Measurements from ENCODE around the gene KIR3DL1.
"Not testable (repeated sequence)": the region's sequence is repeated elsewhere in the genome, so short reads cannot be mapped to it uniquely, and the experiment has no call there.

KIR3DL1 gene

GRCh38 chr19:54817670-54818536, 1.6 kb downstream of the KIR3DL1 start:
- no peak for DNase-seq

DNA sequence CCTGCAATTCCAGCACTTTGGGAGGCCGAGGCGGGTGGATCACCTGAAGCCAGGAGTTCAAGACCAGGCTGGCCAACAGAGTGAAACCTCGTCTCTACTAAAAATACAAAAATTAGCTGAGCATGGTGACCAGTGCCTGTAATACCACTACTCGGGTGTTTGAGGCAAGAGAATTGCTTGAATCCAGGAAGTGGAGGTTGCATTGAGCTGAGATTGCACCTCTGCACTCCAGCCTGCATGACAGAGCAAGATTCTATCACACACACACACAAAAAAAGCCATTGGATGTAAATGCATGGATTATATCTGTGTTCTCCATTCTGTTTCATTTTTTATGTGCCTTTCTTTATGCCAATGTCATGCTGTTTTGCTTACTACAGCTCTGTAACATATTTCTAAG, 8.1 kb downstream of the KIR3DL1 start:
- DNase-seq: not testable (repeated sequence)

DNA sequence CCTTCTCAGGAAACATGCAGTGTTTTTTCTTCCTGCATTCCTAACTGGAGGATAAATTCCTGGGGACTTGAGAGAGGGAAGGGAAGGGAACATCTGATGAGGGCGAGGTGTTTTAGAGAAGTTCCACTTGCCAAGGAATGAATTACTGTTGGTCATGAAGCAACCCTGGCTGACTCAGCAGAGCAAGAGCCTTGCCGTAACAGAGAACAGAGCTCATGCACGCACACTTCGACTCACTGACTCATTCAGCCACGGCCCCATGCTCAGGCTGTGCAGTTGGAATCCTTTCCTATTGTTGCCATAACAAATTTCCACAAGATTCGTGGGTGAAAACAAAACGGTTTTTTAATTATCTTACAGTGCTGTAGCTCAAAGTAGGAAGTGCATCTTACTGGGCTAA, 9.1 kb downstream of the KIR3DL1 start:
- not testable (repeated sequence) for DNase-seq

GRCh38 chr19:54828064-54828463, 11.8 kb downstream of the KIR3DL1 start:
- DNase-seq: not testable (repeated sequence)

- DNase-seq: not testable (repeated sequence)
Observed at GRCh38 chr19:54832496-54832895, 16.2 kb downstream of the KIR3DL1 start, which contains the start of gene KIR2DS4. KIR2DS4 (plus strand) TSS chr19:54832676.

DNA sequence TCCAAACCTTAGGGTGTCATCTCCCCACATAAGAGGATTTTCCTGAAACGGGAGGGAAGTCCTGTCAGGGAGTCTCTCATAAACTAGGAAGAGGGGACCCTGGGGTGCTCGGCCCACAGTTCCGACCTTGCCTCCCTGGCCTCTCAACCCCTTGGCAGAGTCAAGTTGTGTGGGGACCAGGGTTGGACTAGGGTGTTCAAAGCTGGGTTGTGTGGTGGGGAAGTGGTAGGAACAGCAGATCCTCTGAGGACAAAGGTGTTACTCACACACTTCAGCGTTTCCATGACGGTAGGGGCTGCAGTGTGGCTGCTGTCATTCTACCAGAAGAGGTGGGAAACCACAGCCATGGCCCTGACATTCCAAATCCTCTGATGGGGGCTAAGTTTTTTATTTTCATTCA, 18.9 kb downstream of the KIR3DL1 start:
- DNase-seq: not testable (repeated sequence)

DNA sequence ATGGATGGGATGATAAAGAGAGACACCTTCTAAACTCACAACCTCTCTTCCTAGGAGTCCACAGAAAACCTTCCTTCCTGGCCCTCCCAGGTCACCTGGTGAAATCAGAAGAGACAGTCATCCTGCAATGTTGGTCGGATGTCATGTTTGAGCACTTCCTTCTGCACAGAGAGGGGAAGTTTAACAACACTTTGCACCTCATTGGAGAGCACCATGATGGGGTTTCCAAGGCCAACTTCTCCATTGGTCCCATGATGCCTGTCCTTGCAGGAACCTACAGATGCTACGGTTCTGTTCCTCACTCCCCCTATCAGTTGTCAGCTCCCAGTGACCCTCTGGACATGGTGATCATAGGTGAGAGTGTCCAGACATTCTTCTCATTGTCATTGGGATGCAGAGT, 21.3 kb downstream of the KIR3DL1 start:
- DNase-seq: not testable (repeated sequence)

- not testable (repeated sequence) for DNase-seq
Observed at GRCh38 chr19:54843171-54843570, 26.9 kb downstream of the KIR3DL1 start.

DNA sequence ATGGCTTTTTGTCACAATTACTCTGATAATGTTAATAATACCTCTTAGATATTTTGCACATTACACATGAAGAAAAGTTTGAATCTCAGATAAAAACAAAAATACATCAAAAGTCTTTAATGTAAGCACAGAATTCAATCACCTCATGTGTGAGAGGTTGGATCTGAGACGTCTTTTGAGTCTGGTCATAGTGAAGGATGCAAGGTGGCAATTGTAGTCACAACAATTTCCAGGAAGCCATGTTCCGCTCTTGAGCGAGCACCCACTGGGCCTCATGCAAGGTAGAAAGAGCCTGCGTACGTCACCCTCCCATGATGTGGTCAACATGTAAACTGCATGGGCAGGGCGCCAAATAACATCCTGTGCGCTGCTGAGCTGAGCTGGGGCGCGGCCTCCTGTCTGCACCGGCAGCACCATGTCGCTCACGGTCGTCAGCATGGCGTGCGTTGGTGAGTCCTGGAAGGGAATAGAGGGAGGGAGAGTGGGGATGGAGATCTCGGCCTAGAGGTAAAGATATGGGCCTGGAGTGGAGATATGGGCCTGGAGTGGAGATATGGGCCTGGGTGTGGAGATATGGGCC, 33.9 kb downstream of the KIR3DL1 start, which contains the start of gene KIR3DL2:
KIR3DL2 (plus strand) TSS at position 383 of the 580 bp plus-strand sequence; CDS start at position 416, 33 bp downstream.
- not testable (repeated sequence) for DNase-seq

- DNase-seq: no peak
Observed at GRCh38 chr19:54850930-54851329, 34.7 kb downstream of the KIR3DL1 start.

DNA sequence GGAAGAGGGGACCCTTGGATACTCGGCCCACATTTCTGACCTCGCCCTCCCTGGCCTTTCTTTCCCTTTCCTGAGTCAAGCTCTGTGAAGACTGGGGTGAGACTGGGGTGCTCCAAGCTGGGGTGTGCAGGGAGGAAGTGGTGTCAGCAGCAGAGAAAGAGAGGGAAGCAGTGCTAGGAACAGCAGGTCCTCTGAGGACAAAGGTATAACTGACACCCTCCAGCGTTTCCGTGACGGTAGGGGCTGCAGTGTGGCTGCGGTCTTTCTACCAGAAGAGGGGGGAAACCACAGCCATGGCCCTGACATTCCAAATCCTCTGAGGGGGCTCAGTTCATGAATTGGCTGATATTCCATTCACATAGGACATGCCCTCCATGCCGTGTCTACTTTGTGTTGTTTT, 35.1 kb downstream of the KIR3DL1 start:
- DNase-seq: no peak

- not testable (repeated sequence) for DNase-seq
Observed at GRCh38 chr19:54855241-54855640, 39.0 kb downstream of the KIR3DL1 start.

DNA sequence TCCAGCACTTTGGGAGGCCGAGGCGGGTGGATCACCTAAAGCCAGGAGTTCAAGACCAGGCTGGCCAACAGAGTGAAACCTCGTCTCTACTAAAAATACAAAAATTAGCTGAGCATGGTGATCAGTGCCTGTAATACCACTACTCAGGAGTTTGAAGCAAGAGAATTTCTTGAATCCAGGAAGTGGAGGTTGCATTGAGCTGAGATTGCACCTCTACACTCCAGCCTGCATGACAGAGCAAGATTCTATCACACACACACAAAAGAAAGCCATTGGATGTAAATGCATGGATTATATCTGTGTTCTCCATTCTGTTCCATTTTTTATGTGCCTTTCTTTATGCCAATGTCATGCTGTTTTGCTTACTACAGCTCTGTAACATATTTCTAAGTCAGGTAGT, 42.2 kb downstream of the KIR3DL1 start:
- DNase-seq: not testable (repeated sequence)

DNA sequence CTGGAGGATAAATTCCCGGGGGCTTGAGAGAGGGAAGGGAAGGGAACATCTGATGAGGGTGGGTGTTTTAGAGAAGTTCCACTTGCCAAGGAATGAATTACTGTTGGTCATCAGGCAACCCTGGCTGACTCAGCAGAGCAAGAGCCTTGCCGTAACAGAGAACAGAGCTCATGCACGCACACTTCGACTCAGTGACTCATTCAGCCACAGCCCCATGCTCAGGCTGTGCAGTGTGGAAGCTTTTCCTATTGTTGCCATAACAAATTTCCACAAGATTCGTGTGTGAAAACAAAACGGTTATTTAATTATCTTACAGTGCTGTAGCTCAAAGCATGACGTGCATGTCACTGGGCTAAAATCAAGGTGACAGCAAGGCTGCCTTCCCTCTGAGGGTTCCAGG, 43.2 kb downstream of the KIR3DL1 start:
- not testable (repeated sequence) for DNase-seq

DNA sequence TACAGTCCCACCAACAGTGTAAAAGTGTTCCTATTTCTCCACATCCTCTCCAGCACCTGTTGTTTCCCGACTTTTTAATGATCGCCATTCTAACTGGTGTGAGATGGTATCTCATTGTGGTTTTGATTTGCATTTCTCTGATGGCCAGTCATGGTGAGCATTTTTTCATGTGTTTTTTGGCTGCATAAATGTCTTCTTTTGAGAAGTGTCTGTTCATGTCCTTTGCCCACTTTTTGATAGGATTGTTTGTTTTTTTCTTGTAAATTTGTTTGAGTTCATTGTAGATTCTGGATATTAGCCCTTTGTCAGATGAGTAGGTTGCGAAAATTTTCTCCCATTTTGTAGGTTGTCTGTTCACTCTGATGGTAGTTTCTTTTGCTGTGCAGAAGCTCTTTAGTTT, 47.2 kb downstream of the KIR3DL1 start:
- DNase-seq: not testable (repeated sequence)

DNA sequence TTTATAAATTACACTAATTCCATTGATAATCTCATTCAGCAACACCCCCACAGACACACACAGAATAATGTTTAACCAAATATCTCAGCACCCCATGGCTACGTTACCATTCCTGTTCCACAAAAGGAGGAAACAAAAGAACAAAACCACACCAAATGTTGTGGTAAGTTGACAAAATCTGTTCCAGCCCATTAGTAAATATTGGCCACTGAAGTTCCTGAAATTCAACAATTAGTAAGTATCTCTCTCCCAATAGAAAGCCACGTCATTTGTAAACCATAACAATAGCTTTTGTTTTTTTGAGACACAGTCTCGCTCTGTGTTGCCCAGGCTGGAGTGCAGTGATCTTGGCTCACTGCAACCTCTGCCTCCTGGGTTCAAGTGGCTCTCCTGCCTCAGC, 55.4 kb downstream of the KIR3DL1 start:
- no peak for DNase-seq

- DNase-seq: no peak
Observed at GRCh38 chr19:54873990-54874389, 57.7 kb downstream of the KIR3DL1 start, which contains the start of gene FCAR. FCAR (plus strand) TSS chr19:54874235; CDS start chr19:54874290, 55 bp downstream.

GRCh38 chr19:54875506-54875905, 59.2 kb downstream of the KIR3DL1 start:
- DNase-seq: no peak

DNA sequence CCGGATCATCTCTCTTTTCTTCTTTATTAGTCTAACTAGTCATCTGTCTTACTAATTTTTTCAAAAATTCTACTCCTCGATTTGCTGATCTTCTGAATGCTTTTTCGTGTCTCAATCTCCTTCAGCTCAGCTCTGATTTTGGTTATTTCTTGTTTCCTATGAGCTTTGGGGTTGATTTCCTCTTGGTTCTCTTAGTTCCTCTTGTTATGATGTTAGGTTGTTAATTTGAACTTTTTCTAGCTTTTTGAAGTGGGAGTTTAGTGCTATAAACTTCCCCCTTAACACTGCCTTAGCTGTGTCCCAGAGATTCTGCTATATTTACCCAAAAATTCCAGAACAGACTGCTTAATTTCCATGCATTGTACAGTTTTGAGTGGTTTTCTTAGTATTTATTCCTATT, 61.2 kb downstream of the KIR3DL1 start:
- DNase-seq: no peak
